Lung (tissue), 12 donors: ENCODE measurements around the gene MTARC2. TPM values are rescaled to one million over a fixed set of nuclear protein-coding genes. Genes with fewer than 3 reads are reported as not detected.

Experiments
- ATAC-seq: fragments of 200-7000 bp; cut with Tn5 transposase; one replicate; pipeline ENCODE4 v1.9.1; 2020; ENCODE audit warnings: moderate number of reproducible peaks; ENCODE audit not compliant: insufficient read depth, low FRiP score
- DNase-seq, 3 donors: peaks; one replicate each; pipeline ENCODE4 v3.0.0-alpha.2; 2013 to 2017
- H3K27ac ChIP-seq, 2 donors: one replicate each; pipeline ENCODE4 v1.5.1; 2013; ENCODE audit warnings: mild to moderate bottlenecking in 2 of 2, moderate library complexity in 2 of 2, control low read depth in 1 of 2, inconsistent platforms in 1 of 2, low read depth in 1 of 2, low read length in 1 of 2
- H3K27me3 ChIP-seq, 3 donors: one replicate each; pipeline ENCODE4 v1.5.1; 2013; ENCODE audit warnings: low read length in 2 of 3; ENCODE audit not compliant: control insufficient read depth in 3 of 3, insufficient read depth in 3 of 3
- H3K36me3 ChIP-seq, 4 donors: one replicate each; pipeline ENCODE4 v1.5.1; 2013; ENCODE audit warnings: low read length in 4 of 4, mild to moderate bottlenecking in 1 of 4, moderate library complexity in 1 of 4; ENCODE audit not compliant: control insufficient read depth in 4 of 4, insufficient read depth in 4 of 4
- H3K4me1 ChIP-seq, 5 donors: one replicate each; pipeline ENCODE4 v1.5.1; 2013; ENCODE audit warnings: low read length in 5 of 5, mild to moderate bottlenecking in 2 of 5, moderate library complexity in 1 of 5; ENCODE audit not compliant: control insufficient read depth in 5 of 5, insufficient read depth in 5 of 5
- H3K4me3 ChIP-seq: one replicate; pipeline ENCODE4 v1.5.1; 2013; ENCODE audit warnings: mild to moderate bottlenecking, control low read depth, moderate library complexity
- H3K9ac ChIP-seq, 2 donors: one replicate each; pipeline ENCODE4 v1.5.1; 2013; ENCODE audit warnings: low read length in 2 of 2, control low read depth in 1 of 2; ENCODE audit not compliant: insufficient read depth in 1 of 2
- H3K9me3 ChIP-seq, 4 donors: one replicate each; pipeline ENCODE4 v1.5.1; 2013; ENCODE audit warnings: low read length in 3 of 4, mild to moderate bottlenecking in 1 of 4, moderate library complexity in 1 of 4; ENCODE audit not compliant: control insufficient read depth in 4 of 4, insufficient read depth in 3 of 4
- CTCF ChIP-seq: IDR thresholded peaks from 2 replicates; pipeline ENCODE4 v1.5.1; 2012; ENCODE audit warnings: mild to moderate bottlenecking; ENCODE audit errors: control extremely low read depth, extremely low read depth
- WGBS, 2 donors: extraction: QIAGEN DNeasy Blood & Tissue Kit; methylation state at CpG; one replicate each; pipeline ENCODE4 v1.1.7; 2013; 5-methylcytosine and 5-hydroxymethylcytosine counted together
- polyA plus RNA-seq, 2 donors: library from polyadenylated mRNA; stranded (reverse); fragments of 200-250 nt; gene quantifications; one replicate each; pipeline ENCODE4 v1.2.1, GENCODE V29; 2013
- total RNA-seq, 2 donors: library from RNA; depleted of rRNA in 1 of 2; stranded (reverse); fragments of >200 nt in 1 of 2; gene quantifications; one replicate each; pipeline ENCODE4 v1.2.1, GENCODE V29; 2014 to 2021
- donor health status: control.
- donor health status: control.
- donor health status: Bipolar disorder and iron deficiency.
- donor health status: healthy.
- donor health status: DM: yes; HTN: yes; CAD: no.

MTARC2 gene
- total and polyA plus RNA-seq, 4 donors = 21.4 to 49.9 (median 39.5) TPM

- H3K27me3 ChIP-seq = no peaks in the 10 kb centered on the region
These were observed 39.0 kb downstream of the MTARC2 start for GRCh38 chr1:220787069-220787619.

GRCh38 chr1:220788900-220789299, 40.8 kb downstream of the MTARC2 start:
- no peak for DNase-seq
- H3K27ac ChIP-seq = no peak overlapping the region
- no peak for TF ChIP-seq CTCF
- H3K36me3 ChIP-seq = peaks cover 0 to 6% (median 0%) of the 10 kb centered on the region in 4 donors
- no peak overlapping the region for H3K9ac ChIP-seq
- H3K4me3 ChIP-seq = no peak overlapping the region
- H3K9me3 ChIP-seq = no peaks in the 10 kb centered on the region
- WGBS, 2 donors = 61 to 68% methylated on average over 7 of the region's 7 CpGs
- ATAC-seq = no peak
- no peaks in the 10 kb centered on the region for H3K27me3 ChIP-seq
- H3K4me1 ChIP-seq = peaks cover 3 to 33% (median 10%) of the 10 kb centered on the region in 5 donors

More at GRCh38 chr1:220787069-220787619, 39.0 kb downstream of the MTARC2 start:
- peak; percentile 66 for ATAC-seq
- Histone ChIP-seq H3K4me3 (peak overlapping the region; percentile 33), H3K9me3 (no peaks in the 10 kb centered on the region), H3K36me3 (peaks cover 0 to 19% (median 5%) of the 10 kb centered on the region in 4 donors), H3K4me1 (peaks cover 2 to 33% (median 10%) of the 10 kb centered on the region in 5 donors), H3K27ac (peak overlapping the region; percentile 68 to 84), H3K9ac (peak overlapping the region in 1 of 2 donors; percentile 21)
- TF ChIP-seq CTCF = no peak
- 5 to 10% methylated on average over 31 to 32 of the region's 32 CpGs for WGBS, 2 donors
- peak; percentile 50 to 72 (median 72) for DNase-seq

- Histone ChIP-seq H3K4me3 (no peak overlapping the region), H3K27me3 (no peaks in the 10 kb centered on the region), H3K9ac (no peak overlapping the region), H3K27ac (no peak overlapping the region), H3K9me3 (no peaks in the 10 kb centered on the region), H3K4me1 (peaks cover 3 to 33% (median 10%) of the 10 kb centered on the region in 5 donors), H3K36me3 (no peaks in the 10 kb centered on the region)
- 21 to 38% methylated on average over 2 of the region's 2 CpGs for WGBS, 2 donors
- TF ChIP-seq CTCF = no peak
- DNase-seq (no peak), ATAC-seq (no peak)
These were observed 41.5 kb downstream of the MTARC2 start for GRCh38 chr1:220789532-220790147.
